Body of pancreas (tissue), 4 donors: ENCODE data around the gene CDH11. TPM values are rescaled to one million over a fixed set of nuclear protein-coding genes. Genes with fewer than 3 reads are reported as not detected.
A peak's percentile ranks its signal among the peaks of the same experiment; 100 is the strongest.

ENCODE experiments used
- ATAC-seq: fragments of 150-250 bp; one replicate; pipeline ENCODE4 v1.9.1; 2016
- DNase-seq, 4 donors: peaks; one replicate each; pipeline ENCODE4 v3.0.0-alpha.2; 2019
- H3K27ac ChIP-seq, 4 donors: fragments of 200-600 bp; sonication (generic); 1 replicate in 3 of 4; 2 replicates in 1 of 4; pipeline versions ENCODE4 v1.5.1 to v1.6.1; 2016 to 2019; ENCODE audit warnings: mild to moderate bottlenecking in 1 of 4, mixed read lengths in 1 of 4, moderate library complexity in 1 of 4
- H3K27me3 ChIP-seq, 2 donors: fragments of 200-600 bp; sonication (generic); one replicate each; pipeline ENCODE4 v1.6.0; 2016; ENCODE audit warnings: mild to moderate bottlenecking in 1 of 2
- H3K36me3 ChIP-seq, 2 donors: fragments of 200-600 bp; sonication (generic); replicated peaks in 1 of 2; 2 replicates each; pipeline ENCODE4 v1.5.1; 2016; ENCODE audit warnings: low read depth in 2 of 2; ENCODE audit not compliant: insufficient read depth in 1 of 2
- H3K4me1 ChIP-seq: fragments of 200-600 bp; sonication (generic); one replicate; pipeline ENCODE4 v1.6.0; 2016
- H3K4me3 ChIP-seq, 2 donors: fragments of 200-600 bp; sonication (generic); 1 replicate in 1 of 2; 2 replicates in 1 of 2; pipeline ENCODE4 v1.5.1; 2016 to 2019
- H3K9me3 ChIP-seq, 3 donors: fragments of 200-600 bp; sonication (generic); 1 replicate in 2 of 3; 2 replicates in 1 of 3; pipeline ENCODE4 v1.5.1; 2016
- POLR2A ChIP-seq, 3 donors: fragments of 450-650 bp; IDR thresholded peaks; one replicate each; pipeline ENCODE4 v1.6.1; 2016; ENCODE audit warnings: antibody characterized with exemption in 3 of 3, mild to moderate bottlenecking in 2 of 3
- WGBS, 2 donors: methylation state at CpG; one replicate each; pipeline ENCODE4 v1.1.5; 2017; 5-methylcytosine and 5-hydroxymethylcytosine counted together
- intact Hi-C: fragments of 100-400 bp; cut with DNase I; formaldehyde crosslinking; loops from one replicate; pipeline ENCODE4 v1.15.1; 2023
- total RNA-seq, 2 donors: library from RNA; depleted of rRNA; stranded (reverse); fragments of >200 nt; gene quantifications; one replicate each; pipeline ENCODE4 v1.1.0, GENCODE V29; 2016
- TF ChIP-seq, protein P1 (sequence below), 7 experiments: fragments of 450-650 bp in 4 of 7; fragments of 200-600 bp in 3 of 7; sonication (generic) in 3 of 7; IDR thresholded peaks; one replicate each; pipeline ENCODE4 v1.5.1; 2016 to 2019; ENCODE audit warnings: antibody characterized with exemption in 7 of 7

The CDH11 gene
- total RNA-seq, 2 donors from 2014 or later, result 8.6 to 17.6 TPM

DNA sequence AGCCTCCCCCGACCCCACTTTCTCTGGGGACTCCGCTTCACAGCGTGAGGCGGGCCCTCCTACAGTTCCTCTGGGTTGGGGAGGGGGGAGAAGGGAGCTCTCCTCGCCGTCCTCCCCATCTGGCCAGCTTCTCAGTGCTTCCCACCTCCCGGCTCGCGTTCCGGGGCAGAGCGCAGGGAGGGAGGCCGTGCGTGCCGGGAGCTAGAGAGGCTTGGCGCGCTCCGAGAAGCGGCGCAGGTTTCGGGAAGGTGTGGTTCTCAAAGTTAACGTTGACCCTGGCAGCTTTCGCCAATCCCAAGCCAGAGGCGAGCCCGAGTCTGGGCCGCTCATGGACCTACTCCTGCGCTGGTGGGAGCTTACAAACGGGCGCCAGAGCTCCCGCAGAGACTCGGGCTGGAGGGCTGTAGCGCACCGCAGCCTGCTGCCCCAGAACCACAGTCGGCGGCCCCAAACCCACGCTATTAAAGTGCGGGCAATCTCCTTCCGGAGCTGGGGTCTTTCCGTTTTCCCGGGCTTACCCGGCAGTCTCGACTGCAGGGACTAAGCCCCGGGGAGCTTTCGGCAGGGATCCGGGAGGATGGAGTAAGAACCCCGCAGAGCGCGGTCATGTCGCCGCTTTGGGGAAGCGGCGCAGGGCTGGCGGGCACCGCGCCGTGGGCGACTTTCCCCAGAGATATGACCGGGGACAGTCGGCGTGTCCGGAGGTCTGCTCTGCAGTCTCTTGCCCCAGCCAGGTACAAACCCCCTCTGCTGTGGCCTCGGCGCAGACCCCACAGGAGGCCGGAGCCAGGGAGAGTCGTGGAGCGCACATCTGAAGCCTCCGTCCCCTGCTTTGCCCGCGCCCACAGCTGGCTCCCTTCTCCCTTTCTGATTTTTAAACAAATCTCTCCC is 787 bp downstream of the CDH11 start:
- ATAC-seq (no peak), DNase-seq (no peak)
- WGBS, 2 donors, result 1 to 3% methylated on average over 27 to 68 of the region's 68 CpGs
- Histone ChIP-seq H3K27me3 (peaks cover 0 to 6% of the 10 kb centered on the region in 2 donors), H3K4me3 (no peak overlapping the region), H3K36me3 (no peaks in the 10 kb centered on the region), H3K4me1 (peaks cover 24% of the 10 kb centered on the region), H3K27ac (peak overlapping the region in 2 of 4 donors; percentile 18 to 24), H3K9me3 (no peaks in the 10 kb centered on the region)
- TF ChIP-seq POLR2A (IDR thresholded peaks at IDR 0.05), result no peak
- TF ChIP-seq, protein P1, sequence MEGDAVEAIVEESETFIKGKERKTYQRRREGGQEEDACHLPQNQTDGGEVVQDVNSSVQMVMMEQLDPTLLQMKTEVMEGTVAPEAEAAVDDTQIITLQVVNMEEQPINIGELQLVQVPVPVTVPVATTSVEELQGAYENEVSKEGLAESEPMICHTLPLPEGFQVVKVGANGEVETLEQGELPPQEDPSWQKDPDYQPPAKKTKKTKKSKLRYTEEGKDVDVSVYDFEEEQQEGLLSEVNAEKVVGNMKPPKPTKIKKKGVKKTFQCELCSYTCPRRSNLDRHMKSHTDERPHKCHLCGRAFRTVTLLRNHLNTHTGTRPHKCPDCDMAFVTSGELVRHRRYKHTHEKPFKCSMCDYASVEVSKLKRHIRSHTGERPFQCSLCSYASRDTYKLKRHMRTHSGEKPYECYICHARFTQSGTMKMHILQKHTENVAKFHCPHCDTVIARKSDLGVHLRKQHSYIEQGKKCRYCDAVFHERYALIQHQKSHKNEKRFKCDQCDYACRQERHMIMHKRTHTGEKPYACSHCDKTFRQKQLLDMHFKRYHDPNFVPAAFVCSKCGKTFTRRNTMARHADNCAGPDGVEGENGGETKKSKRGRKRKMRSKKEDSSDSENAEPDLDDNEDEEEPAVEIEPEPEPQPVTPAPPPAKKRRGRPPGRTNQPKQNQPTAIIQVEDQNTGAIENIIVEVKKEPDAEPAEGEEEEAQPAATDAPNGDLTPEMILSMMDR (IDR thresholded peaks at IDR 0.05), result no peak
- intact Hi-C loops, result no loop called here

DNA sequence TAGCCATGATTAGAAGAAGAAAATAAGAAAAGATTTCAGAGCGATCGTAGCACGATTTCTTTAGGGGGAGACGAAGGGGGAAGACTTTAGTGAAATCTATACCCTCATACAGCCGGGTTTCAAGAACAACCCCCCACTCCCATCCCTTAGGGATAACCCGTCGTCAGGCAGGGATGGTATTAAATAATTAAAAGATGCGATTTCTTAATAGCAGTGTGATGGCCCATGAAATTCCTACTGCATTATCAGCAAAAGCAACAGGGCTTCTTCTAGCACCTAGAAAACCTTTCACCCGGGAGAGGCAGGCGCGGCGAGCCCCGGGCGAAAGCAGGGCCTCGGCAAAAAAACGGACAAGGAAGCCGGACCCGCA is 1.4 kb downstream of the CDH11 start:
- peaks cover 24% of the 10 kb centered on the region for H3K4me1 ChIP-seq
- intact Hi-C loops, result no loop called here
- no peaks in the 10 kb centered on the region for H3K9me3 ChIP-seq
- no peak overlapping the region for H3K4me3 ChIP-seq
- DNase-seq, result no peak
- peaks cover 0 to 6% of the 10 kb centered on the region in 2 donors for H3K27me3 ChIP-seq
- H3K36me3 ChIP-seq, result no peaks in the 10 kb centered on the region
- TF ChIP-seq, protein P1 (IDR thresholded peaks at IDR 0.05), result no peak
- TF ChIP-seq POLR2A (IDR thresholded peaks at IDR 0.05), result no peak
- H3K27ac ChIP-seq, result peak overlapping the region in 1 of 4 donors; percentile 24
- 9 to 12% methylated on average over 18 of the region's 18 CpGs for WGBS, 2 donors
- ATAC-seq, result no peak

DNA sequence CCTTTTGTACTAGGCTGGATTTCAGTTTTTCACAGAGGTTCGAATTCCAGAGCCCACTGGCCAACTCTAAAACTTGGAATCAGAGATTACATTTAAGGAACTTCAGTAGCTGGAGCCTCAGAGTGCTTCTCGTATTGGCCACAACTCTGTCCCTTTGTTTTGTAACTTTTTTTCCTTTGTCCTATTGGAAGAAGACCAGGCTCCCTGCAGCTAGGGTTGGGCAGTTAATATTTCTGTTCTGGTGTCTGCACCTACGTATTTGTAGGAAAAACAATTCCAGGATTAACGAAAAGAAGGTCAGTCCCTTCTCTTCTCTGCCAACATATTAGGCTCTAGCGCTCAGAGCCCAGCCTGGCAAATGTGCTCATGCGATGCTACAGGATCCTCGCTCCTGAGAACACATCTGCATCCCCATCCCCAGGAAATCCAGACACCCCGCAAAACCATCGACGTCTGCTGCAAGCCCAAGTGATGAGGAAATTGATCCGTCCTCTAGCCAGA is 1.9 kb downstream of the CDH11 start:
- no peak for ATAC-seq
- H3K27ac ChIP-seq, result no peak overlapping the region
- no peaks in the 10 kb centered on the region for H3K9me3 ChIP-seq
- no peak for TF ChIP-seq POLR2A (IDR thresholded peaks at IDR 0.05)
- TF ChIP-seq, protein P1 (IDR thresholded peaks at IDR 0.05), result no peak
- no peak for DNase-seq
- no peak overlapping the region for H3K4me3 ChIP-seq
- intact Hi-C loops, result loop anchor here (10.0 kb wide), 1 partner anchor 1755 kb away; no protein-coding TSS in a partner anchor
- H3K27me3 ChIP-seq, result peaks cover 0 to 6% of the 10 kb centered on the region in 2 donors
- 20 to 29% methylated on average over 11 of the region's 11 CpGs for WGBS, 2 donors
- H3K36me3 ChIP-seq, result no peaks in the 10 kb centered on the region
- peaks cover 24% of the 10 kb centered on the region for H3K4me1 ChIP-seq

DNA sequence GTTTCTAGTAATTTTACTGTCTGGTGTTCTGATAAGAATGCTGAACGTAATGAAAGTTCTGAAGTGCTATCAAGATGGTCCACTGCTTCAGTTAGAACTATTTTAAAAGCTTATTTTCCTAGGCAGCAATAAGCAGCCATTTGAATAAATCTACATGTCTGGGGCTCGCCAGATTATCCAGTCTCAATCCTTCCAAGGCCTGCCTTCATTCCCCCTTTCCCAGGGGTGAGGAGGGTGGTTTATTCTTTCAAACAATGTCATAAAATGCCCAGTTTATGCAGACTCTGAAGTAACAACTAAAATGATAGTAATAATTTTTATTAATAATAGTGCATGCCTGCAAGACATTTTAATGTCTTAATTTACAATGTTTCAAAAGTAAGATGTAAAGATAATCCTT is 2.4 kb downstream of the CDH11 start:
- Histone ChIP-seq H3K27me3 (peaks cover 0 to 6% of the 10 kb centered on the region in 2 donors), H3K27ac (no peak overlapping the region), H3K36me3 (no peaks in the 10 kb centered on the region), H3K4me1 (peaks cover 24% of the 10 kb centered on the region), H3K9me3 (no peaks in the 10 kb centered on the region), H3K4me3 (no peak overlapping the region)
- ATAC-seq, result no peak
- no peak for TF ChIP-seq POLR2A (IDR thresholded peaks at IDR 0.05)
- TF ChIP-seq, protein P1 (IDR thresholded peaks at IDR 0.05), result no peak
- no peak for DNase-seq
- WGBS, 2 donors, result 40 to 42% methylated on average over 2 of the region's 2 CpGs
- intact Hi-C loops, result loop anchor here (10.0 kb wide), 1 partner anchor 1755 kb away; no protein-coding TSS in a partner anchor
